Cardiac muscle cell (in vitro differentiated cells and primary cell): ENCODE data around the gene SNX20. TPM values are rescaled to one million over a fixed set of nuclear protein-coding genes. Genes with fewer than 3 reads are reported as not detected.
A peak's percentile ranks its signal among the peaks of the same experiment; 100 is the strongest.

ENCODE experiments used
- DNase-seq, 2 donors: peaks; one replicate each; pipeline versions ENCODE4 v3.0.0 to v3.0.0-alpha.2; 2010 to 2017; ENCODE audit warnings: low read depth in 1 of 2, low spot score in 1 of 2
- H3K27ac ChIP-seq: fragments of 200-600 bp; sonication (generic); 2 replicates; pipeline ENCODE4 v1.5.1; 2016
- H3K27me3 ChIP-seq: fragments of 200-600 bp; sonication (generic); 2 replicates; pipeline ENCODE4 v1.6.0; 2016; ENCODE audit warnings: control low read depth
- H3K36me3 ChIP-seq: fragments of 200-600 bp; sonication (generic); 2 replicates; pipeline ENCODE4 v1.5.1; 2016; ENCODE audit warnings: control low read depth
- H3K4me1 ChIP-seq: fragments of 200-600 bp; sonication (generic); 2 replicates; pipeline ENCODE4 v1.8.1; 2017; ENCODE audit warnings: low read depth, mild to moderate bottlenecking, mixed run types
- H3K4me3 ChIP-seq: fragments of 200-600 bp; sonication (generic); 2 replicates; pipeline ENCODE4 v1.5.1; 2016; ENCODE audit warnings: mild to moderate bottlenecking
- H3K9me3 ChIP-seq: fragments of 200-600 bp; sonication (generic); 2 replicates; pipeline ENCODE4 v1.5.1; 2017; ENCODE audit warnings: low read depth, mild to moderate bottlenecking, control low read depth
- CTCF ChIP-seq: IDR thresholded peaks from 2 replicates; pipeline ENCODE4 v1.5.1; 2012; ENCODE audit warnings: low read depth, mild to moderate bottlenecking, low read length
- polyA plus RNA-seq: library from polyadenylated mRNA; unstranded; fragments of >200 nt; fragmentation: Nextera tagmentation; extraction: Ambion mirVana; gene quantifications from 2 replicates; pipeline ENCODE4 v1.2.1, GENCODE V29; 2016
- total RNA-seq: library from RNA; depleted of rRNA; stranded (reverse); fragments of >200 nt; gene quantifications from 2 replicates; pipeline ENCODE4 v1.2.3, GENCODE V29; 2016

The SNX20 gene
- total and polyA plus RNA-seq, 2 experiments from 2014 or later, result not detected

- H3K27ac ChIP-seq, result no peak overlapping the region
- no peaks in the 10 kb centered on the region for H3K36me3 ChIP-seq
- no peak for TF ChIP-seq CTCF
- H3K9me3 ChIP-seq, result no peaks in the 10 kb centered on the region
- no peaks in the 10 kb centered on the region for H3K4me1 ChIP-seq
- H3K27me3 ChIP-seq, result no peaks in the 10 kb centered on the region
- peak in 1 of 2 donors; percentile 45 for DNase-seq
- no peak overlapping the region for H3K4me3 ChIP-seq
Measured at GRCh38 chr16:50657241-50657640, 23.9 kb downstream of the SNX20 start.

GRCh38 chr16:50655558-50656055 is 25.5 kb downstream of the SNX20 start:
- no peaks in the 10 kb centered on the region for H3K27me3 ChIP-seq
- no peak for DNase-seq
- H3K27ac ChIP-seq, result no peak overlapping the region
- H3K4me3 ChIP-seq, result no peak overlapping the region
- no peaks in the 10 kb centered on the region for H3K9me3 ChIP-seq
- no peak for TF ChIP-seq CTCF
- H3K4me1 ChIP-seq, result no peaks in the 10 kb centered on the region
- no peaks in the 10 kb centered on the region for H3K36me3 ChIP-seq

- Histone ChIP-seq H3K36me3 (no peaks in the 10 kb centered on the region), H3K4me3 (no peak overlapping the region), H3K9me3 (no peaks in the 10 kb centered on the region), H3K27ac (no peak overlapping the region), H3K27me3 (no peaks in the 10 kb centered on the region), H3K4me1 (no peaks in the 10 kb centered on the region)
- no peak for DNase-seq
- no peak for TF ChIP-seq CTCF
Measured at GRCh38 chr16:50653633-50654519, 27.2 kb downstream of the SNX20 start.

- Histone ChIP-seq H3K4me3 (no peak overlapping the region), H3K27ac (no peak overlapping the region), H3K36me3 (no peaks in the 10 kb centered on the region), H3K4me1 (no peaks in the 10 kb centered on the region), H3K9me3 (no peaks in the 10 kb centered on the region), H3K27me3 (no peaks in the 10 kb centered on the region)
- no peak for TF ChIP-seq CTCF
- DNase-seq, result no peak
Measured at GRCh38 chr16:50652836-50653425, 28.2 kb downstream of the SNX20 start.

GRCh38 chr16:50651835-50652438 is 29.2 kb downstream of the SNX20 start:
- Histone ChIP-seq H3K4me1 (no peaks in the 10 kb centered on the region), H3K9me3 (no peaks in the 10 kb centered on the region), H3K27me3 (no peaks in the 10 kb centered on the region), H3K27ac (no peak overlapping the region), H3K4me3 (no peak overlapping the region), H3K36me3 (no peaks in the 10 kb centered on the region)
- no peak for TF ChIP-seq CTCF
- no peak for DNase-seq
